ENCODE data around the gene RAD9B. TPM values are rescaled to one million over a fixed set of nuclear protein-coding genes. Genes with fewer than 3 reads are reported as not detected.
A peak's percentile ranks its signal among the peaks of the same experiment; 100 is the strongest.

The RAD9B gene
- total RNA-seq, 1 donor from 2014 or later, result 0.88 TPM

DNA sequence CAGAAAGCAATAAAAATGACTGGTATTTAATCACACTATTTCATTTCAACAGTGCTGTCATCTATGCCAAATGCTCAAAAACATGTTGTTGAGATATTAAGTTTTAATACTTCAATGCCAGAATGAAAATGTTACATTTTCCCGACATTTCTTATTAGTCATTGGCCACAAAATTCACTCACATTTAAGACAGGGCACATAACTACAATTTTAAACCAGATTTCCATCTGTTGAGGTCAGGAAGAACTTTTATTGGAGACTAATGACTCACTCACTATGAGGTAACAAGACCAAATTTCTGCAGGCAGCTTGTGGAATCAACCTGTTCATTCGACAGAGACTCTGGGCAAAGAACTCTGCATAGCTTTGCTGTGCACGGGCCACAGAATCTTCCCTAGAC is 44.2 kb downstream of the RAD9B start:
- TF ChIP-seq, protein P1, sequence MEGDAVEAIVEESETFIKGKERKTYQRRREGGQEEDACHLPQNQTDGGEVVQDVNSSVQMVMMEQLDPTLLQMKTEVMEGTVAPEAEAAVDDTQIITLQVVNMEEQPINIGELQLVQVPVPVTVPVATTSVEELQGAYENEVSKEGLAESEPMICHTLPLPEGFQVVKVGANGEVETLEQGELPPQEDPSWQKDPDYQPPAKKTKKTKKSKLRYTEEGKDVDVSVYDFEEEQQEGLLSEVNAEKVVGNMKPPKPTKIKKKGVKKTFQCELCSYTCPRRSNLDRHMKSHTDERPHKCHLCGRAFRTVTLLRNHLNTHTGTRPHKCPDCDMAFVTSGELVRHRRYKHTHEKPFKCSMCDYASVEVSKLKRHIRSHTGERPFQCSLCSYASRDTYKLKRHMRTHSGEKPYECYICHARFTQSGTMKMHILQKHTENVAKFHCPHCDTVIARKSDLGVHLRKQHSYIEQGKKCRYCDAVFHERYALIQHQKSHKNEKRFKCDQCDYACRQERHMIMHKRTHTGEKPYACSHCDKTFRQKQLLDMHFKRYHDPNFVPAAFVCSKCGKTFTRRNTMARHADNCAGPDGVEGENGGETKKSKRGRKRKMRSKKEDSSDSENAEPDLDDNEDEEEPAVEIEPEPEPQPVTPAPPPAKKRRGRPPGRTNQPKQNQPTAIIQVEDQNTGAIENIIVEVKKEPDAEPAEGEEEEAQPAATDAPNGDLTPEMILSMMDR (IDR thresholded peaks at IDR 0.05; ENCODE audit: insufficient read depth, low read length, poor library complexity, severe bottlenecking), result no peak
- Histone ChIP-seq H3K4me3 (ENCODE audit: low read depth, low read length) (no peak overlapping the region), H3K36me3 (ENCODE audit: control insufficient read depth, insufficient read depth, low read length) (peaks cover 1% of the 10 kb centered on the region), H3K27me3 (ENCODE audit: control insufficient read depth, insufficient read depth, low read length) (no peaks in the 10 kb centered on the region)
- peak; percentile 72 for DNase-seq (ENCODE audit: low read depth)

DNA sequence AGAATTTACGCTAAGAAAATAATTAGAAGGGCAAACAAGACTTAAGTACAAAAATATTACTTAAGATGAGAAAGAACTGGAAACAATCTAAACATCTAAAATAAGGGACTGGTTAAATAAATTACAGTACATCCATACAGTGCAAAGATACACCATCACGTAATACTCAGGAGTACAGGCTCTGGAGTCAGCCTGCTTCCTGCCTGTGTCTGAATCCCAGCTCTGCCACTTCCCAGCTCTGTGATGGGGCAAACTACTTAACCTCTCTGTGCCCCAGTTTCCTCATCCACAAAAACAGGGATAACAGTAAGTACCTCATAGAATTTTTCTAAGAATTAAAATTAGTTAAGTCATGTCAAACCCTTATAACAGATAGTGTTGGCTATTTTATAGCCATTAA is 45.0 kb downstream of the RAD9B start:
- TF ChIP-seq, protein P1 (IDR thresholded peaks at IDR 0.05; ENCODE audit: insufficient read depth, low read length, poor library complexity, severe bottlenecking), result no peak
- Histone ChIP-seq H3K36me3 (ENCODE audit: control insufficient read depth, insufficient read depth, low read length) (peaks cover 1% of the 10 kb centered on the region), H3K4me3 (ENCODE audit: low read depth, low read length) (no peak overlapping the region), H3K27me3 (ENCODE audit: control insufficient read depth, insufficient read depth, low read length) (no peaks in the 10 kb centered on the region)
- DNase-seq (ENCODE audit: low read depth), result no peak

DNA sequence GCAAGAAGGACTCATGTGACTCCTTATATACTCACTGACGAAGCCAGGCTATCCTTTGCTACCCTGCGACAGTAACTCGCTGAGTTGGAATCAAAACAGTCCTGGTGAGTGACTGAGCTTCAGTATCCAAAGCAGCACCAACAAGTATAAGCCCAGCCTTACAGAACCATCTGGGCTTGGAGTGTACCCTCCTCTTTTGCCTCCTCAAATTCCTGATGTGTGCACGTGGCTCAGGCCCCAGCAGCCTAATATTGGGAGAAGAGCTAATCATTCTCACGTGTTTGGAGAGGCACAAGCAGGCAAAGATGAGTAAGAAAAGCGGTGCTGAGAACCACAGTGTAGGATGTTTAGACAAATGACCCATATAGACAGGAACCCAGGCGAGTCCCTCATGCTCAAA is 46.5 kb downstream of the RAD9B start:
- H3K27me3 ChIP-seq (ENCODE audit: control insufficient read depth, insufficient read depth, low read length), result no peaks in the 10 kb centered on the region
- TF ChIP-seq, protein P1 (IDR thresholded peaks at IDR 0.05; ENCODE audit: insufficient read depth, low read length, poor library complexity, severe bottlenecking), result no peak

DNA sequence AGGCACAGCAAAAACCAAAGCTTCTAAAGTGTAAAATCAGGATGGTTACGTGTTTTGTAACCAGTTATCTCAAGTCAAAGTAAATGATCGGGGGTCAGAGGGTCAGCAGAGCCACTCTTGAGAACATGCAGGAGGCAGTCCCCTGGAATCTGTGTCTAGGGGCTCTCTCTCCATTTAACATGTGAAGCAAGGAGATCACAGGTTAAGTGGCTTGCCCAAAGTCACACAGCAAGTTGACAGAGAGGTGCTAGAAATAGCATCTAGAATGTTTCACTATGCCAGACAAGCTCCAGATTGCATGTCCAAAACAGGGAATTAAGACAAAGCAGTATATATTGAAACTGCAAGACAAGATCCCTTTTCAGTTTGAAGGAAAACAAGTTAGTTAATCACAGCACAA is 47.6 kb downstream of the RAD9B start:
- TF ChIP-seq, protein P1 (IDR thresholded peaks at IDR 0.05; ENCODE audit: insufficient read depth, low read length, poor library complexity, severe bottlenecking), result no peak
- DNase-seq (ENCODE audit: low read depth), result no peak
- H3K27me3 ChIP-seq (ENCODE audit: control insufficient read depth, insufficient read depth, low read length), result no peaks in the 10 kb centered on the region
- peaks cover 1% of the 10 kb centered on the region for H3K36me3 ChIP-seq (ENCODE audit: control insufficient read depth, insufficient read depth, low read length)
- H3K4me3 ChIP-seq (ENCODE audit: low read depth, low read length), result no peak overlapping the region

More for the DNA sequence above, 46.5 kb downstream of the RAD9B start:
- no peak for DNase-seq (ENCODE audit: low read depth)
- Histone ChIP-seq H3K4me3 (ENCODE audit: low read depth, low read length) (no peak overlapping the region), H3K36me3 (ENCODE audit: control insufficient read depth, insufficient read depth, low read length) (peaks cover 1% of the 10 kb centered on the region)

DNA sequence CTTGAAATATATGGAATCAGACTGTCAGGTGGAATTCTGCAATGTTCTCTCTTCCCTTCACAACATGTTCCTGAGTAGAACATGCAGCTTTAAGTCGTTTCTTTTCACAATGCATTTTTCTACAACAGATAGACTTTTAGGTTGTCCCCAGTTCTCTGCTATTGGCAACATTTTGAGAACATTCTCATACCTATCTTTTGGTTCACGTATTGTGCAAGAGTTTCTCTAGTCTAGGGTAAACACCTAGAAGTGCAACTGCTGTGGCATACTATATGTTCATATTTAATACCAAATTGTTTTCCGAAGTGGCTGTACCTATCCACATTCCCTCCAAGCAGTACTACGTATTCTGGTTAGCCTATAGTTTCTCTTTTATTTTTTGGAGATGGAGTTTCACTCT is 48.9 kb downstream of the RAD9B start:
- Histone ChIP-seq H3K36me3 (ENCODE audit: control insufficient read depth, insufficient read depth, low read length) (peaks cover 1% of the 10 kb centered on the region), H3K27me3 (ENCODE audit: control insufficient read depth, insufficient read depth, low read length) (no peaks in the 10 kb centered on the region), H3K4me3 (ENCODE audit: low read depth, low read length) (no peak overlapping the region)
- no peak for DNase-seq (ENCODE audit: low read depth)
- TF ChIP-seq, protein P1 (IDR thresholded peaks at IDR 0.05; ENCODE audit: insufficient read depth, low read length, poor library complexity, severe bottlenecking), result no peak

Other genes with a start within 250 kb of the RAD9B start
- 128 and 143 TPM in 2 replicates for gene ATP2A2, start 221.1 kb upstream of the RAD9B start, total RNA-seq
- gene ANAPC7, start 98.6 kb upstream of the RAD9B start, total RNA-seq, result 49.0 and 51.3 TPM in 2 replicates
- gene ARPC3, start 52.0 kb upstream of the RAD9B start, total RNA-seq, result 796 and 823 TPM in 2 replicates
- gene GPN3, start 34.1 kb upstream of the RAD9B start, total RNA-seq, result 24.6 and 25.9 TPM in 2 replicates
- gene FAM216A, start 33.5 kb upstream of the RAD9B start, total RNA-seq, result 5.7 and 7.5 TPM in 2 replicates
- 75.4 and 93.7 TPM in 2 replicates for gene VPS29, start 220 bp upstream of the RAD9B start, total RNA-seq
- 9.8 and 11.5 TPM in 2 replicates for gene PPTC7, start 81.0 kb downstream of the RAD9B start, total RNA-seq
- 16.5 and 27.7 TPM in 2 replicates for gene TCTN1, start 111.8 kb downstream of the RAD9B start, total RNA-seq
- 0.33 and 2.1 TPM in 2 replicates for gene HVCN1, start 186.8 kb downstream of the RAD9B start, total RNA-seq
- 81.6 and 93.1 TPM in 2 replicates for gene PPP1CC, start 240.6 kb downstream of the RAD9B start, total RNA-seq

All from kidney epithelial cell (primary cell).